Frontal cortex (tissue), 4 donors: ENCODE data around the gene UBE2Q2. TPM values are rescaled to one million over a fixed set of nuclear protein-coding genes. Genes with fewer than 3 reads are reported as not detected.
"Not testable (repeated sequence)": the region's sequence is repeated elsewhere in the genome, so short reads cannot be mapped to it uniquely, and the experiment has no call there.

Experiments
- DNase-seq, 2 donors: peaks; one replicate each; pipeline ENCODE4 v3.0.0; 2012; ENCODE audit warnings: low spot score in 2 of 2
- FAIRE-seq: peaks from 2 replicates; lab custom pipeline; 2012; peaks lifted over from hg19 to GRCh38; lab: Jason Lieb, UNC
- total RNA-seq: library from RNA; depleted of rRNA; stranded (reverse); fragments of >200 nt; gene quantifications from one replicate; pipeline ENCODE4 v1.2.3, GENCODE V29; 2014
- donor health status: control.
- donor health status: control.
- donor health status: control.

UBE2Q2 gene
- total RNA-seq, 1 donor from 2014 or later = 79.9 TPM

GRCh38 chr15:75822685-75823278 lies 20.5 kb upstream of the UBE2Q2 start:
- DNase-seq (no peak), FAIRE-seq (no peak)

- no peak for FAIRE-seq
- DNase-seq = no peak
Measured at GRCh38 chr15:75823860-75824613, 19.2 kb upstream of the UBE2Q2 start.

- FAIRE-seq (no peak), DNase-seq (no peak)
Measured at GRCh38 chr15:75827691-75828090, 15.6 kb upstream of the UBE2Q2 start.

GRCh38 chr15:75828429-75828828 lies 14.8 kb upstream of the UBE2Q2 start:
- FAIRE-seq (no peak), DNase-seq (no peak)

- DNase-seq = no peak
- FAIRE-seq = no peak
Measured at GRCh38 chr15:75830910-75831805, 12.1 kb upstream of the UBE2Q2 start.

- no peak for DNase-seq
- FAIRE-seq = no peak
Measured at GRCh38 chr15:75831806-75832102, 11.5 kb upstream of the UBE2Q2 start.

GRCh38 chr15:75832114-75832513 lies 11.1 kb upstream of the UBE2Q2 start:
- DNase-seq (no peak), FAIRE-seq (no peak)

- FAIRE-seq (no peak), DNase-seq (no peak)
Measured at GRCh38 chr15:75834021-75834420, 9.2 kb upstream of the UBE2Q2 start.

GRCh38 chr15:75835990-75836958 lies 7.0 kb upstream of the UBE2Q2 start:
- no peak for FAIRE-seq
- no peak for DNase-seq

- FAIRE-seq (no peak), DNase-seq (no peak)
Measured at GRCh38 chr15:75836959-75837334, 6.3 kb upstream of the UBE2Q2 start.

- DNase-seq = peak in 1 of 2 donors; percentile 34
- no peak for FAIRE-seq
Measured at GRCh38 chr15:75840659-75841058, 2.6 kb upstream of the UBE2Q2 start.

- no peak for DNase-seq
Measured at GRCh38 chr15:75841626-75842025, 1.6 kb upstream of the UBE2Q2 start.

GRCh38 chr15:75843678-75844581 lies 683 bp downstream of the UBE2Q2 start:
- FAIRE-seq = no peak

More at GRCh38 chr15:75841626-75842025, 1.6 kb upstream of the UBE2Q2 start:
- no peak for FAIRE-seq

GRCh38 chr15:75844629-75845335 lies 1.5 kb downstream of the UBE2Q2 start:
- FAIRE-seq (no peak), DNase-seq (no peak)

More at GRCh38 chr15:75843678-75844581, 683 bp downstream of the UBE2Q2 start:
- peak; percentile 69 to 81 for DNase-seq

- FAIRE-seq (no peak), DNase-seq (no peak)
Measured at GRCh38 chr15:75849167-75849566, 5.9 kb downstream of the UBE2Q2 start.

GRCh38 chr15:75850708-75851107 lies 7.5 kb downstream of the UBE2Q2 start:
- no peak for DNase-seq
- no peak for FAIRE-seq

- FAIRE-seq, DNase-seq: not testable (repeated sequence)
Measured at GRCh38 chr15:75851566-75851965, 8.3 kb downstream of the UBE2Q2 start.

- FAIRE-seq = no peak
Measured at GRCh38 chr15:75857886-75858285, 14.6 kb downstream of the UBE2Q2 start.

More at GRCh38 chr15:75857886-75858285, 14.6 kb downstream of the UBE2Q2 start:
- no peak for DNase-seq
